Natural killer cell treated with Interleukin-12 subunit alpha and Interleukin-12 subunit beta and Interleukin-15 and Interleukin-18, amount 100 ng/mL, for 72 hours (primary cell): ENCODE measurements around the gene AIP. TPM values are rescaled to one million over a fixed set of nuclear protein-coding genes. Genes with fewer than 3 reads are reported as not detected.

ENCODE experiments used
- ATAC-seq, 2 donors: fragments of 150-1000 bp; cut with Tn5 transposase in 1 of 2; sonication (Bioruptor Pico), chemical (Tn5 transposase) in 1 of 2; 2 replicates each; pipeline ENCODE4 v1.10.0; 2021
- DNase-seq: peaks from one replicate; pipeline ENCODE4 v3.0.0; 2022; ENCODE audit warnings: low spot score
- H3K27ac Mint-ChIP-seq, 2 donors: 1 replicate in 1 of 2; 2 replicates in 1 of 2; pipeline ENCODE4 v1.8.0; 2022; ENCODE audit warnings: mixed read lengths in 2 of 2, mild to moderate bottlenecking in 1 of 2, moderate library complexity in 1 of 2
- H3K27me3 Mint-ChIP-seq, 2 donors: 1 replicate in 1 of 2; 2 replicates in 1 of 2; pipeline ENCODE4 v1.8.0; 2022; ENCODE audit warnings: mixed read lengths in 2 of 2
- H3K36me3 Mint-ChIP-seq: one replicate; pipeline ENCODE4 v1.8.0; 2022; ENCODE audit warnings: mixed read lengths
- H3K4me1 Mint-ChIP-seq, 2 donors: 1 replicate in 1 of 2; 2 replicates in 1 of 2; pipeline ENCODE4 v1.8.0; 2022; ENCODE audit warnings: low read depth in 2 of 2, mixed read lengths in 2 of 2, mild to moderate bottlenecking in 1 of 2
- H3K4me3 Mint-ChIP-seq: one replicate; pipeline ENCODE4 v1.8.0; 2022; ENCODE audit warnings: mixed read lengths
- H3K9me3 Mint-ChIP-seq: 2 replicates; pipeline ENCODE4 v1.8.0; 2022; ENCODE audit warnings: mixed read lengths
- total RNA-seq, 2 donors: library from RNA; stranded (reverse); gene quantifications; one replicate each; pipeline ENCODE4 v1.2.3, GENCODE V29; 2022

AIP gene
- total RNA-seq, 2 donors from 2014 or later: 120 to 140 TPM

DNA sequence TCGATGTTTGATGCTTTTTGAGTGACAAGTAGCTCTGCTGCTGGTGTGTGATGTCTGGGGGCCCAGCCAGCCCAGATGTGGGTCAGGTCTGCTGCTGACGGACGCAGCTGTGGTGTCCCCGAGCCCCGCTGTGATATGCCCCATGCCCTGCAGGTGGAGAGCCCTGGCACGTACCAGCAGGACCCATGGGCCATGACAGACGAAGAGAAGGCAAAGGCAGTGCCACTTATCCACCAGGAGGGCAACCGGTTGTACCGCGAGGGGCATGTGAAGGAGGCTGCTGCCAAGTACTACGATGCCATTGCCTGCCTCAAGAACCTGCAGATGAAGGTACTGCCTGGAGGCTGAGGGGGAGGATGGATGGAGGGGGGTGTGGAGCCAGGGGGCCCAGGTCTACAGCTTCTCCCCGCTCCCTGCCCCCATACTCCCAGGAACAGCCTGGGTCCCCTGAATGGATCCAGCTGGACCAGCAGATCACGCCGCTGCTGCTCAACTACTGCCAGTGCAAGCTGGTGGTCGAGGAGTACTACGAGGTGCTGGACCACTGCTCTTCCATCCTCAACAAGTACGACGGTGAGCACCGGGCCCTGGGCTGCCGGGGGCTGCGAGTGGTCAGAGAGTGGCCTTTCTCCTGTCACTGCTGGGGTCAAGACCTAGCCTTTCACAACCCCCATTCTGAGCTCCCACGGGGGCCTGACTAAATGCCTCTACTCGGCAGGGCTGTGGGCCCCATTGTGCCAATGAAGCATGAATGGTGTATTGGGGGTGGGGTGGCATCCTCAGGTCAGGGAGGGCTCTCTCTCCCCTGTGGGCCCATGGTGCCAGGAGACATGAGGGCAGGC lies 7.3 kb downstream of the AIP start:
- Mint-ChIP-seq H3K4me3 (peak overlapping the region; percentile 52), H3K27ac (peak overlapping the region in 1 of 2 donors; percentile 39), H3K27me3 (no peaks in the 10 kb centered on the region), H3K36me3 (peaks cover 7% of the 10 kb centered on the region), H3K4me1 (peaks cover 36 to 37% of the 10 kb centered on the region in 2 donors), H3K9me3 (no peaks in the 10 kb centered on the region)
- no peak for DNase-seq
- no peak for ATAC-seq

- DNase-seq (peak; percentile 46), ATAC-seq (no peak)
- Mint-ChIP-seq H3K4me3 (no peak overlapping the region), H3K36me3 (peaks cover 7% of the 10 kb centered on the region), H3K4me1 (peaks cover 33 to 35% of the 10 kb centered on the region in 2 donors), H3K27me3 (no peaks in the 10 kb centered on the region), H3K27ac (no peak overlapping the region), H3K9me3 (no peaks in the 10 kb centered on the region)
These were observed 7.9 kb downstream of the AIP start for GRCh38 chr11:67490727-67491065.

DNA sequence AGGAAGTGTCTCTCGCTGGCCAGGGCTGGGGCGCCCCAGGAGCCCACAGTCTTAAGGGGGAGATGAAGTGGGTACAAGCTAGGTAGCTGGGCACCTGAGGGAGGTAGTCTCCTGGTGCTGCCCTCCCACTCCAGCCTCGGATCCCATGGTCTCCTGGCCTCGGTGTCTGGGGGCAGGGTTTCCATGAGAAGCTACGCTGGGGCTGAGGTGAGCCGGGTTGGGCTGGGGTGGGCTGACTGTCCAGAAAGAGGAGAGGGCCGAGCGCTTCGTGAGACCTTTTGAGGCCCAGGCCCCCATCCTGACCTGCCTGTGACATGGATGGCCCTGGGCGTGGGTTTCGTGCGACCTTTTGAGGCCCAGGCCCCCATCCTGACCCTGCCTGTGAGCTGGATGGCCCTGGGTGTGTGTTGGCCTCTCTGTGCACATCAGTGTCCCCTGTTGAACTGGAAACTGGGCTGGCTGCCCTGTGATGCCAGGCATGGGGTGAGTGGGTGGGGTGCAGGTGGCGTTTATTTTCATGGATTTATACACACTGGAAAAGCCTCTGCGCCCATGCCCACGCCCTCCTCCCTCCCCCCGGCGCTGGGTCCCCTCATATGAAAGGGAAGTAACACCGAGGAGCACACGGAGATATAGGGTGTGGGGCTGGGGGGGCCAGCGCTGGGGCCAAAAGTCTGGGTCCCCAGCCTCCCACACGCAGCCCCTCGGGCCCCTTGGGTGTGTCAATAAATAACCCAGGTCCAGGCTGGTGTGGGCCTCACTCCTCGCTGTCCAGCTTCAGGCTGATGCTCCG lies 8.6 kb downstream of the AIP start:
- Mint-ChIP-seq H3K4me3 (no peak overlapping the region), H3K36me3 (peaks cover 7% of the 10 kb centered on the region), H3K9me3 (no peaks in the 10 kb centered on the region), H3K27ac (no peak overlapping the region), H3K4me1 (peaks cover 25 to 28% of the 10 kb centered on the region in 2 donors), H3K27me3 (no peaks in the 10 kb centered on the region)
- DNase-seq (no peak), ATAC-seq (no peak)

DNA sequence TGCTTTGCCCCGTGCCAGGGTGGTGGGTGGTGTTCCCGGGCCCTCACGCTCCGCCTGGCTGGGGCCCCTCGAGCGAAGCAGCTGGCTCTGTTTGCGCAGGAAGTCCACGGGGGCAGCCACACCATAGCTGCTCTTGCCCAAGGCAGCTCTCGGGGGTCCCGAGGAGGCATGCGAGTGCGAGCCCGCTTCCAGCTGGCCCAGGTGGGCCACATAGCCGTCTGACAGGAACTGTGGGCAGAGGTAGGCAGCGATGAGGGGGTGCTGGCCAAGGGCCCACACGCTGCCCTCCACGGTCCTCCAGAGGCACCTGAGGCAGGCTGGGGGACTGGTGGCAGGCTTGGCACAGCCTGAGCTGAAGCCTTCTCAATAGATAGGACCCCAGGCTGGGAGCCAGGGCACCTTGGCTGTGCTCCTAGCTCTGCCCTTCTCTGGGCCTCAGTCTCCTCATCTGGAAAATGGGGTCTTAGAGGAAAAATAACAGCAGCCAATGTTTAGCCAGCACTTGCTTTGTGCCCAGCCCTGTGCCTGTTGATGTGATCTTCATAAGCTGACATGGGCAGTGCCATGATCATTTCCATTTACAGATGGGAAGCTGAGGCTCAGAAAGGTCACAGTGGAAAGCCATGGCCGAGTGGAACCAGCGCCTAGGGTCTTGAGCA lies 9.4 kb downstream of the AIP start:
- no peak overlapping the region for H3K4me3 Mint-ChIP-seq
- ATAC-seq (no peak), DNase-seq (no peak)
- H3K27me3 Mint-ChIP-seq: no peaks in the 10 kb centered on the region
- peaks cover 21 to 22% of the 10 kb centered on the region in 2 donors for H3K4me1 Mint-ChIP-seq
- H3K9me3 Mint-ChIP-seq: no peaks in the 10 kb centered on the region
- H3K36me3 Mint-ChIP-seq: peaks cover 7% of the 10 kb centered on the region
- H3K27ac Mint-ChIP-seq: no peak overlapping the region

DNA sequence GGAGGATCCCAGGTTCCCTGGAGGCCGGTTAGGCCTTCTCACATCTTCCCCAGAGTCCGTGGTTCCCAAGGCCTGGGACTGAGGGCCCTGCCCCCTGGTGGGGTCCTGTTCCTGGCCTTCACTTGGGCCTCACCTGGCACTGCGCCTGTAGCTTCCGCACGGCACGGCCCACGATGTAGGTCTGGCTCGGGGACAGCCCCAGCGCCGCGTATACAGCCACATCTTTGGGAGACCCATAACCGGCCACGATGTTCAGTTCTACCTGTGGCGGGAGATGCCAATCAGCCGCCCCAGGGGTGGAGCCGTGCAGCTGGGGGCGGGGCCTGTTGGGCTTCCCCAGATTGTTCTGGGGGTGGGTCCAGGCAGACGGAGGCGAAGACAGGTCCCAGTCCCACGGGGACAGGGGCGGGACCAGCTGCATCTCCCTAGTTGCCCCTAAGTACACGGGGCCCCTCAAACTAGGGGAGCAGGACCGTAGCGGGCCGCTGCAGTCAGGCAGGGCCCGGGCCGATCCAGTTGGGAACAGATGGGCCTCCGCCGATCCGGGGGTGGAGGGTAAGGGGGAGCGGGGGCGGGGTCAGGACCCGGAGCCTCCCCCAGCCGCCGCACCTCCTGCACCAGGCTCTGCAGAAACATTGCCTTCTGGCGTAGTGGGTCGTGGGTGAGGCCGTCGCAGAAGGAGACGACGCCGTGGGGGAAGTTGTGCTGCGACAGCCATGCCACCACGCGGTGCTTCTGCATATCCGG lies 10.1 kb downstream of the AIP start:
- no peaks in the 10 kb centered on the region for H3K9me3 Mint-ChIP-seq
- H3K27ac Mint-ChIP-seq: no peak overlapping the region
- H3K27me3 Mint-ChIP-seq: no peaks in the 10 kb centered on the region
- peaks cover 13 to 14% of the 10 kb centered on the region in 2 donors for H3K4me1 Mint-ChIP-seq
- no peak overlapping the region for H3K4me3 Mint-ChIP-seq
- ATAC-seq (no peak), DNase-seq (no peak)
- H3K36me3 Mint-ChIP-seq: no peaks in the 10 kb centered on the region

GRCh38 chr11:67493548-67494370 lies 10.9 kb downstream of the AIP start:
- no peak for DNase-seq
- Mint-ChIP-seq H3K9me3 (no peaks in the 10 kb centered on the region), H3K27me3 (no peaks in the 10 kb centered on the region), H3K27ac (no peak overlapping the region), H3K4me3 (no peak overlapping the region), H3K4me1 (peaks cover 7 to 9% of the 10 kb centered on the region in 2 donors), H3K36me3 (no peaks in the 10 kb centered on the region)
- no peak for ATAC-seq

DNA sequence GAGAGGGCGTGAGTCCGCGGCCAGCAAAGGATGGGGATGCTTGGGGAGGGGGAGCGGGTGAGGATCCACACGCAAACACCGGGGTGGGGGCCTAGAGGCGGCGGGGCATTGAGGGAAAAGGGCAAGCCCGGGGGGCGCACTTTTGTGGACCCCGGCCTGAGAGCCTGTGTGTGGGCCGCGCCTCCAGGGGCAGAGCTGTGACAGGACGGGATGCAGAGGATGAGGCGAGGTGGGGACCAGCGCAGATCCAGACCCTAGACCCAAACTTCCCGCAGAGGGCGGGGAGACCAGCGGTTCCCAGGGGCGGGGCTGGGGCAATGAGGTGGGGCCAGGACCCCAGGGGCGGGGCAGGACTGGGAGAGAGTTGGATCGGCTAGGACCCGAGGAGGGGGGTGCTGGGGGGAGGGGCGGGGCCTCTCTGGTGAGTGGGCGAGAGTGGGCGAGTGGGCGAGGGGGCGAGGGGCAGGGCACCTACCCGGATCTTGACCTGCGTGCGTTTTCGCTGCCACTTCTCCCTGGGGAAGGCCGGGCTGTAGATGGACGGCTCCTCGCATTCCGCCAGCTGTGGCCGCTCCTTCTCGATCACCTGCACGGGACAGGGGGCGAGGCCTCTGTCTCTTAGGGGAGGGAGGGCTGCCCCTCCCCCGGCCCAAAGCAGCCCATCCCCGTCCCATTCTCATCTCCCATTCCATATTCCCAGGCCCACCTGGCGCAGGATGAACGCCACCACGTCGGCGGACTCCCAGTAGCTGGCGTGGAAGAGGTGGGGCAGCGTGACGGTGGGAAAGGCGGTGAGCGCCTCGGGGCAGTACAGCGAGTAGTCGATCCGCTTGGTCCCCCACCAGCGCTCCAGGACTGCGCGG lies 11.8 kb downstream of the AIP start:
- Mint-ChIP-seq H3K27ac (no peak overlapping the region), H3K36me3 (no peaks in the 10 kb centered on the region), H3K27me3 (no peaks in the 10 kb centered on the region), H3K4me1 (peaks cover 4 to 8% of the 10 kb centered on the region in 2 donors), H3K4me3 (no peak overlapping the region), H3K9me3 (no peaks in the 10 kb centered on the region)
- no peak for DNase-seq
- ATAC-seq: no peak

GRCh38 chr11:67495234-67496005 lies 12.6 kb downstream of the AIP start:
- ATAC-seq: no peak
- H3K36me3 Mint-ChIP-seq: no peaks in the 10 kb centered on the region
- peak; percentile 44 for DNase-seq
- H3K9me3 Mint-ChIP-seq: no peaks in the 10 kb centered on the region
- H3K4me3 Mint-ChIP-seq: no peak overlapping the region
- H3K27me3 Mint-ChIP-seq: no peaks in the 10 kb centered on the region
- H3K27ac Mint-ChIP-seq: peak overlapping the region in 1 of 2 donors; percentile 33
- peaks cover under 1 to 6% of the 10 kb centered on the region in 2 donors for H3K4me1 Mint-ChIP-seq

DNA sequence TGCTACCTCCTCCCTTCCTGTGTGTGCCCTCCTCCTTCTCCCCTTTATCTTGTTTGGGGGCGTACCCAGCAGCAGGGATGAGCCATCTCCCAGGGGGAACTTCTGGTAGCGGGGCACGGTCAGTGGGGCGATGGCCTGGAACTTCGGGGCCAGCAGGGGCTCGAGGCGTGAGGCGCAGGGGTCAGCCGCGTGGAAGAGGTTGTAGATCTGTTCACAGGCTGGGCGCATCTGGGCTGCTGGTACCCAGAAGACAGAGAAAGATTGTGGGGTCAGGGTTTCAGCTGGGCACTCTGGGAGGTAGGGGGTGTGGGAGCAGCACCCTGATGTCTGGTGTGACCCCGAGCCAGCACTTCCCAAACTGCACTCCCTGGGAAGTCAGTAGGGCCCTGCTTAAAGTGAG lies 13.3 kb downstream of the AIP start:
- H3K27ac Mint-ChIP-seq: peak overlapping the region in 1 of 2 donors; percentile 33
- no peaks in the 10 kb centered on the region for H3K9me3 Mint-ChIP-seq
- peaks cover 6% of the 10 kb centered on the region for H3K36me3 Mint-ChIP-seq
- DNase-seq (no peak), ATAC-seq (no peak)
- H3K4me1 Mint-ChIP-seq: peaks cover 7 to 10% of the 10 kb centered on the region in 2 donors
- no peak overlapping the region for H3K4me3 Mint-ChIP-seq
- no peaks in the 10 kb centered on the region for H3K27me3 Mint-ChIP-seq

- ATAC-seq: no peak
- Mint-ChIP-seq H3K4me3 (no peak overlapping the region), H3K4me1 (peaks cover 12 to 13% of the 10 kb centered on the region in 2 donors), H3K36me3 (peaks cover 8% of the 10 kb centered on the region), H3K9me3 (no peaks in the 10 kb centered on the region), H3K27ac (no peak overlapping the region), H3K27me3 (no peaks in the 10 kb centered on the region)
- DNase-seq: peak; percentile 51
These were observed 14.9 kb downstream of the AIP start for GRCh38 chr11:67497656-67498291.

- no peak overlapping the region for H3K27ac Mint-ChIP-seq
- DNase-seq (no peak), ATAC-seq (no peak)
- no peaks in the 10 kb centered on the region for H3K27me3 Mint-ChIP-seq
- H3K4me3 Mint-ChIP-seq: no peak overlapping the region
- H3K9me3 Mint-ChIP-seq: no peaks in the 10 kb centered on the region
- H3K36me3 Mint-ChIP-seq: peaks cover 8% of the 10 kb centered on the region
- H3K4me1 Mint-ChIP-seq: peaks cover 17 to 18% of the 10 kb centered on the region in 2 donors
These were observed 15.7 kb downstream of the AIP start for GRCh38 chr11:67498544-67498972.
